GM23248 (cell line): ENCODE measurements around the gene TMEM165. TPM values are rescaled to one million over a fixed set of nuclear protein-coding genes. Genes with fewer than 3 reads are reported as not detected.

Experiments
- DNase-seq: peaks from one replicate; pipeline ENCODE4 v3.0.0-alpha.2; 2015
- H2AFZ ChIP-seq: fragments of 200-600 bp; sonication (generic); 2 replicates; pipeline ENCODE4 v1.6.1; 2016; ENCODE audit warnings: antibody characterized with exemption
- H3F3A ChIP-seq: fragments of 200-600 bp; sonication (generic); 2 replicates; pipeline ENCODE4 v1.6.1; 2016; ENCODE audit warnings: mild to moderate bottlenecking, antibody characterized with exemption, mixed run types; ENCODE audit not compliant: insufficient read depth
- H3K27ac ChIP-seq: fragments of 200-600 bp; sonication (generic); 2 replicates; pipeline ENCODE4 v1.5.1; 2016; ENCODE audit warnings: mild to moderate bottlenecking
- H3K27me3 ChIP-seq: fragments of 200-600 bp; sonication (generic); replicated peaks from 2 replicates; pipeline ENCODE4 v1.6.1; 2016; ENCODE audit warnings: mild to moderate bottlenecking; ENCODE audit not compliant: insufficient read depth
- H3K36me3 ChIP-seq: fragments of 200-600 bp; sonication (generic); 2 replicates; pipeline ENCODE4 v1.6.1; 2016; ENCODE audit warnings: low read depth, mild to moderate bottlenecking
- H3K4me1 ChIP-seq: fragments of 200-600 bp; sonication (generic); 2 replicates; pipeline ENCODE4 v1.6.1; 2016; ENCODE audit warnings: mild to moderate bottlenecking; ENCODE audit not compliant: insufficient read depth
- H3K4me2 ChIP-seq: fragments of 200-600 bp; sonication (generic); one replicate; pipeline ENCODE4 v1.6.1; 2016; ENCODE audit warnings: mild to moderate bottlenecking; ENCODE audit not compliant: unreplicated experiment
- H3K4me3 ChIP-seq: fragments of 200-600 bp; sonication (generic); 2 replicates; pipeline ENCODE4 v1.5.1; 2016; ENCODE audit warnings: mild to moderate bottlenecking
- H3K79me2 ChIP-seq: fragments of 200-600 bp; sonication (generic); 2 replicates; pipeline ENCODE4 v1.6.1; 2016; ENCODE audit warnings: mild to moderate bottlenecking; ENCODE audit not compliant: insufficient read depth
- H3K9ac ChIP-seq: fragments of 200-600 bp; sonication (generic); 2 replicates; pipeline ENCODE4 v1.6.1; 2016; ENCODE audit warnings: mild to moderate bottlenecking
- H3K9me2 ChIP-seq: fragments of 200-600 bp; sonication (generic); 2 replicates; pipeline ENCODE4 v1.6.1; 2016; ENCODE audit warnings: mixed run types, mild to moderate bottlenecking, moderate library complexity; ENCODE audit not compliant: insufficient read depth
- H3K9me3 ChIP-seq: fragments of 200-600 bp; sonication (generic); one replicate; pipeline ENCODE4 v1.6.1; 2017; ENCODE audit warnings: low read depth
- H4K20me1 ChIP-seq: fragments of 200-600 bp; sonication (generic); 2 replicates; pipeline ENCODE4 v1.6.0; 2016; ENCODE audit not compliant: insufficient read depth
- EZH2 ChIP-seq: fragments of 200-600 bp; sonication (generic); IDR thresholded peaks from 2 replicates; pipeline ENCODE4 v1.6.1; 2018; ENCODE audit warnings: antibody characterized with exemption, mild to moderate bottlenecking; ENCODE audit not compliant: insufficient read depth, poor library complexity, severe bottlenecking
- EZH2phosphoT487 ChIP-seq: fragments of 200-600 bp; sonication (generic); IDR thresholded peaks from 2 replicates; pipeline ENCODE4 v1.6.1; 2018; ENCODE audit warnings: antibody characterized with exemption, moderate library complexity, mild to moderate bottlenecking, low read depth; ENCODE audit not compliant: insufficient read depth
- WGBS, 2 experiments: methylation state at CpG; one replicate each; pipeline ENCODE4 v1.1.6; 2015 to 2017; ENCODE audit warnings: low lambda C conversion rate in 2 of 2, low coverage in 1 of 2; ENCODE audit errors: missing lambda C conversion rate in 2 of 2; 5-methylcytosine and 5-hydroxymethylcytosine counted together
- in situ Hi-C: fragments of 300-500 bp; cut with MboI; formaldehyde crosslinking; loops from 2 replicates; pipeline ENCODE4 v1.15.0; 2020
- polyA plus RNA-seq: library from polyadenylated mRNA; unstranded; fragments of >200 nt; fragmentation: Nextera tagmentation; extraction: Ambion mirVana; gene quantifications from 2 replicates; pipeline ENCODE4 v1.2.1, GENCODE V29; 2016
- total RNA-seq: library from RNA; depleted of rRNA; stranded (reverse); fragments of >200 nt; shearing (Covaris generic); gene quantifications from 2 replicates; pipeline ENCODE4 v1.2.3, GENCODE V29; 2014

Gene TMEM165
- total and polyA plus RNA-seq, 2 experiments from 2014 or later, result 188 to 217 TPM

DNA sequence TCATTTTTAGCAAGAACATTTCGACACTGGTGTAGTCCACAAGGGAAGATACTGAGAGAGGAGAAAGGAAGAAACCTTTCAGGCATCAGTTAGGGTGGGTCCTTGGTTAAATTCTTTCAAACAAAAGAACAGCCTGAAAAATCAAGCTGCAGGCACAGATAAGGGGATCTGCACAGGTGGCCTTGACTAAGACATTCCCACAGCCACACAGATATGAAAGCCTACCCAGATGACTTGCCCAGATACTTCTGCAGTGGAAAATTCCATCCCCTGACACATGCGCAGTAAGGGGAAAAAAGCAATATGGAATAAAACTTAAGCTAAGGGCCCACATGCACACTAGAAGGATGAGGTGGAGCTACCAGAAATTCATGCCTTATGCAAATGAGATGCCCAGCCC lies 8.9 kb upstream of the TMEM165 start:
- H3K27me3 ChIP-seq, result no peaks in the 10 kb centered on the region
- no peaks in the 10 kb centered on the region for H3K4me1 ChIP-seq
- no peaks in the 10 kb centered on the region for H4K20me1 ChIP-seq
- TF ChIP-seq EZH2phosphoT487 (no peak), EZH2 (no peak)
- no peaks in the 10 kb centered on the region for H3K9me3 ChIP-seq
- H3K9me2 ChIP-seq, result no peaks in the 10 kb centered on the region
- H2AFZ ChIP-seq, result no peak overlapping the region
- in situ Hi-C loops, result no loop called here
- H3K4me3 ChIP-seq, result no peak overlapping the region
- H3K27ac ChIP-seq, result no peak overlapping the region
- DNase-seq, result no peak
- 0 out of 2 replicates have a peak, but pooled peaks cover 3% of the 10 kb centered on the region for H3F3A ChIP-seq
- no peaks in the 10 kb centered on the region for H3K36me3 ChIP-seq
- H3K9ac ChIP-seq, result no peak overlapping the region
- no peaks in the 10 kb centered on the region for H3K79me2 ChIP-seq
- WGBS, 2 experiments, result 92 to 100% methylated on average over 2 of the region's 2 CpGs
- H3K4me2 ChIP-seq, result no peak overlapping the region

DNA sequence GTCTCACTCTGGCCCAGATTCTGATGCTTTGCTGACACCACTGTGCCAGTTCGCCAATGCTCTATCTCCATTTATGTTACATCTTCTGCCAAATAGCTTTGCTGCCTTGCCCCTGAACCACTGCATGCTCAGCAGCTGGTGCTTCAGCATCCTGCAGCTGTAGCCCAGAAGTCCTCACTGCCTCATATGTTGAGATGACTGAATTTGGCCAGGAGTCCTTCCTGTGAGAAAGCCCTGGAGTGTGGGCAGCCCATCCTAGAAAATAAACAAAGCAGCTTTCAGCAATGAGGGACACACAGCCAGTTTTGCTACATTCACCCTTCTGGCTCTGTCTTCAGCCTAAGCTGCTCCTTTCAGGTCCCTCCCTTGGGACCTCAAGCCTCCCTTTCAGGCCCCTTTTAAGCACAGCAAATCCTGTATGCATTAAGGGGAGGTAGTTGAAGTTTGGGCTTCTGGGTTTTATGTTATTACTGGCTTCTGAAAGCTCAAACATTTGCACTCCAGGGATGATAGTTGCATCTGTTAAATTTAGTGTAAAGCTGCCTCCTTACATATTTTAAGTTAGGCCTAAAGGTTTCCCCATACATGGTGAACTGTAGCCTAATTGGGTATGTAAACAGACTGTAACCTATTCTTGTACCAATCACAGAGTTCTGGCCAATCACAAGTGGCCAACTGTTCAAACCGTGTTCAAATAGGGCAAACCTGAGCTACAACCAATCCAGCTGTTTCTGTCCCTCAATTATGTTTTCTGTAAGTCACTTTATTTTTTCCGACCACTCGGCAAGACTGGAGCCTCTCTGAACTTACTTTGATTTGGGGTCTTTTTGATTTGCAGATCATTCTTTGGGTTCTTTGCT lies 2.1 kb upstream of the TMEM165 start:
- H3K4me2 ChIP-seq, result no peak overlapping the region
- peaks cover 5% of the 10 kb centered on the region; the same call in 1 of the 2 replicates for H3K36me3 ChIP-seq
- no peak overlapping the region for H3K4me3 ChIP-seq
- H3K4me1 ChIP-seq, result peaks cover 4% of the 10 kb centered on the region; the same call in 1 of the 2 replicates
- H3K27me3 ChIP-seq, result no peaks in the 10 kb centered on the region
- peaks cover 43% of the 10 kb centered on the region for H3F3A ChIP-seq
- no peaks in the 10 kb centered on the region for H3K9me3 ChIP-seq
- H3K79me2 ChIP-seq, result peaks cover 29% of the 10 kb centered on the region
- peak; percentile 69 for DNase-seq
- H3K27ac ChIP-seq, result peak overlapping the region; percentile 44
- H4K20me1 ChIP-seq, result peaks cover 6% of the 10 kb centered on the region; the same call in 1 of the 2 replicates
- H3K9me2 ChIP-seq, result no peaks in the 10 kb centered on the region
- no peak overlapping the region for H2AFZ ChIP-seq
- no peak for TF ChIP-seq EZH2phosphoT487
- WGBS, 2 experiments, result 88 to 91% methylated on average over 4 of the region's 4 CpGs
- in situ Hi-C loops, result no loop called here
- H3K9ac ChIP-seq, result peak overlapping the region; percentile 18

DNA sequence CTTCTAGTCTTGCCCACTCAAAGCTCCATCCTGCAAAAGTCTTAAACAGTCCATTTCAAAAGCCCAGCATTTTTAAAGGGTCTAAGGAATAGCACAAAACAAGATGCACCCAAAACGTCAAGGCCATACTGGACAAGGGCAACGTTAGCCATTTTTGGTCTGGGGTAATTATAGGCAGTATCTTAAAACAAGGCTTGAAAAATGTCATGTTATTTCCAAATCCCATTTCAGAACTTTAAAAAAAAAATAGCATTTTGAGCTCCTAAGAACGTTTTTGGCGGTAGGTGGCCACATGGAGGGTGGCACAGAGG lies 584 bp upstream of the TMEM165 start:
- H3K9me2 ChIP-seq, result no peaks in the 10 kb centered on the region
- H3K9ac ChIP-seq, result peak overlapping the region; percentile 98
- WGBS, 2 experiments, result 1 to 3% methylated on average over 4 of the region's 4 CpGs
- peak overlapping the region; percentile 89 for H3K4me3 ChIP-seq
- no peaks in the 10 kb centered on the region for H3K27me3 ChIP-seq
- H3F3A ChIP-seq, result peaks cover 53% of the 10 kb centered on the region
- no peaks in the 10 kb centered on the region for H3K9me3 ChIP-seq
- peaks cover 15% of the 10 kb centered on the region for H3K4me1 ChIP-seq
- in situ Hi-C loops, result no loop called here
- peaks cover 42% of the 10 kb centered on the region for H3K79me2 ChIP-seq
- H2AFZ ChIP-seq, result peak overlapping the region; percentile 84
- DNase-seq, result no peak
- TF ChIP-seq EZH2, result no peak
- TF ChIP-seq EZH2phosphoT487, result no peak
- peaks cover 5% of the 10 kb centered on the region; the same call in 1 of the 2 replicates for H3K36me3 ChIP-seq
- peaks cover 15% of the 10 kb centered on the region for H4K20me1 ChIP-seq
- peak overlapping the region; percentile 87 for H3K4me2 ChIP-seq
- H3K27ac ChIP-seq, result peak overlapping the region; percentile 84

DNA sequence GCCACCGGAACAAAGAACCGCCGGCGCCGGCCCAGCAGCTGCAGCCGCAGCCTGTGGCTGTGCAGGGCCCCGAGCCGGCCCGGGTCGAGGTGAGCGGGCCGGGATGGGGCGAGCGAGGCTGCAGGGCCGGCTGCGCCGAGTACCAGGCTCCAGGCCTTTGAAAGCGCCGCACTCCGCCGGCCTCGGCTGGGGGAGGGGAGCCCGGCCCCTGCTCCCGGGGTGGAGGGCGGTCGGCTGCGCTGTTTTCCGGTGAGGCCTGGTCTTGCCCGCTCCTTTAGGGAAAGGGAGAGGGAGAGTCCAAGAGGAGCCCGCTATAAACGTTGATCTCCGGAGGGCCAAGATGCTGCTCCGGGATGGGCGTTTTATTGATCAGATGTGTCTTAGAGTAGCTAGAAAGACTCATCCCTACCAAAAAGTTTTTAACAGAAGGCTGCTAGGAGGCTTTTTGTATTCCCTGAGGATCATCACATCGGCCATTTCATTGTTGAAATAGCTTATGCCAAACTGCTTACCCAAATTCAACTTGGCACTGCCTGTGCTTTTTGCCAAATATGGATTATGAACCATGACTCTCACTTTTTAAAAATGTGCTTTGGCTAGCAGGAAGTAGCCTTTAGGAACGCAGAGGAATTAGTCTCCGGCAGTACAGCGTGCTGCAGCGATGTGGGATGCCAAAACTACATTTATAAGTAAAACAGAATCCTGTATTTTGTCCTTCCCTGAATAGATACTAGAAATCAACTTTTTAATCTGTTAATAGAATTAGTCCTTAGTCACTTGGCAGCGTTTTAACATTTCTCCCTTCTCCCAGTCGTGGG lies 760 bp downstream of the TMEM165 start:
- Histone ChIP-seq H3K9ac (peak overlapping the region; percentile 98), H3K27ac (peak overlapping the region; percentile 84), H3K36me3 (peaks cover 5% of the 10 kb centered on the region; the same call in 1 of the 2 replicates), H3K79me2 (peaks cover 54% of the 10 kb centered on the region), H3K9me2 (no peaks in the 10 kb centered on the region), H4K20me1 (peaks cover 22% of the 10 kb centered on the region), H3K4me1 (peaks cover 17% of the 10 kb centered on the region), H3F3A (peaks cover 56% of the 10 kb centered on the region), H2AFZ (peak overlapping the region; percentile 84), H3K4me2 (peak overlapping the region; percentile 100), H3K27me3 (no peaks in the 10 kb centered on the region), H3K9me3 (no peaks in the 10 kb centered on the region), H3K4me3 (peak overlapping the region; percentile 89)
- in situ Hi-C loops, result no loop called here
- no peak for TF ChIP-seq EZH2phosphoT487
- no peak for TF ChIP-seq EZH2
- WGBS, 2 experiments, result 0 to 1% methylated on average over 36 to 40 of the region's 41 CpGs
- DNase-seq, result peak; percentile 73
